K562 (cell line): ENCODE measurements around the gene PRKG1. TPM values are rescaled to one million over a fixed set of nuclear protein-coding genes. Genes with fewer than 3 reads are reported as not detected.

Source experiments
- CREBBP ChIP-seq: IDR thresholded peaks from one replicate; pipeline ENCODE4 v1.6.1; 2012; ENCODE audit warnings: low read depth, mild to moderate bottlenecking, control low read depth, inconsistent platforms, low read length
- KLF1 ChIP-seq: fragments of 450-650 bp; IDR thresholded peaks from 2 replicates; pipeline ENCODE4 v1.6.1; 2016; ENCODE audit warnings: missing genetic modification characterization, missing compliant biosample characterization
- MAFF ChIP-seq: IDR thresholded peaks from 2 replicates; pipeline ENCODE4 v1.6.1; 2012; ENCODE audit warnings: low read length, improper control_type of control experiment
- SAFB2 ChIP-seq: fragments of 200-400 bp; formaldehyde crosslinking; IDR thresholded peaks from 2 replicates; pipeline ENCODE4 v1.6.1; 2018; ENCODE audit warnings: borderline replicate concordance, low read length, low read depth, moderate library complexity; ENCODE audit not compliant: severe bottlenecking
- SPI1 ChIP-seq: IDR thresholded peaks from 2 replicates; pipeline ENCODE4 v1.6.1; 2011; ENCODE audit warnings: low read depth, low read length, control low read depth, borderline replicate concordance
- ZNF3 ChIP-seq: fragments of 250-450 bp; sonication (Bioruptor Pico); IDR thresholded peaks from 2 replicates; pipeline ENCODE4 v1.5.0; 2021; ENCODE audit warnings: mild to moderate bottlenecking, moderate library complexity
- polyA plus RNA-seq, 8 experiments: library from polyadenylated mRNA; depleted of rRNA in 4 of 8; stranded (reverse) in 5 of 8; unstranded in 3 of 8; fragments of >200 nt; fragmentation: Nextera tagmentation in 2 of 8; fragmentation: Illumina TruSeq in 1 of 8; extraction: Ambion mirVana in 2 of 8; extraction: Trizol in 1 of 8; gene quantifications; 2 replicates each; pipeline versions ENCODE4 v1.2.1 to v1.2.3, GENCODE V29; 2011 to 2014; ENCODE audit warnings: inconsistent platforms in 1 of 8, missing spikeins in 1 of 8
- total RNA-seq, 7 experiments: library from RNA; depleted of rRNA in 6 of 7; stranded (reverse); fragments of >200 nt in 6 of 7; fragmentation: Illumina TruSeq in 2 of 7; extraction: Trizol in 2 of 7; gene quantifications; 2 replicates each; pipeline versions ENCODE4 v1.2.1 to v1.2.3, GENCODE V29; 2011 to 2021; ENCODE audit warnings: low replicate concordance in 1 of 7
- TF ChIP-seq, protein P1 (sequence below): fragments of 200-600 bp; sonication (generic); IDR thresholded peaks from one replicate; pipeline ENCODE4 v1.6.1; 2012; ENCODE audit warnings: mild to moderate bottlenecking, low read depth, low read length, inconsistent platforms
- TF ChIP-seq, protein P2 (sequence below), 3 experiments: IDR thresholded peaks in 2 of 3; conservative IDR thresholded peaks in 1 of 3; 2 replicates each; pipeline ENCODE4 v1.5.1; 2011 to 2012; ENCODE audit warnings: low read length in 3 of 3, mild to moderate bottlenecking in 3 of 3, control low read depth in 2 of 3, improper control_type of control experiment in 1 of 3, inconsistent platforms in 1 of 3, low read depth in 1 of 3, mixed read lengths in 1 of 3, moderate library complexity in 1 of 3; ENCODE audit not compliant: insufficient read depth in 2 of 3

Gene PRKG1
- total and polyA plus RNA-seq, 9 of the 15 experiments (the other 6 are each of a cell fraction or from before 2014, with no cell fraction given) = 0.22 TPM; not detected in 8

DNA sequence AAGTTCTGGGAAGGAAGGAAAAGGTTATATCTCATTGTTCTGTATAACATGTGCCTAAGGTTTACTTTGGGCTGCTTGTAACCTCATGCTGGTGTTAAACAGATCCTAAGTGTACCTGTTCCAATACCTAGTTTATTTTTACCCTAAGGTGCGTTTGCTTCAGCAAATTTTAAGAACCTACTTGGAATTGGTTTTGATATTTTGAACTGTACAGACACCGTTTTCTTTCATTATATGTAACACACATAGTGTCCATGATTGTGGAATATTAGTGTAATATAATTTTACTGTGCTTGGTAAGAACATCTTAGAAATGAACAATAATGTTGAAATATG, 954.2 kb downstream of the PRKG1 start (continued):
- TF ChIP-seq, protein P1, sequence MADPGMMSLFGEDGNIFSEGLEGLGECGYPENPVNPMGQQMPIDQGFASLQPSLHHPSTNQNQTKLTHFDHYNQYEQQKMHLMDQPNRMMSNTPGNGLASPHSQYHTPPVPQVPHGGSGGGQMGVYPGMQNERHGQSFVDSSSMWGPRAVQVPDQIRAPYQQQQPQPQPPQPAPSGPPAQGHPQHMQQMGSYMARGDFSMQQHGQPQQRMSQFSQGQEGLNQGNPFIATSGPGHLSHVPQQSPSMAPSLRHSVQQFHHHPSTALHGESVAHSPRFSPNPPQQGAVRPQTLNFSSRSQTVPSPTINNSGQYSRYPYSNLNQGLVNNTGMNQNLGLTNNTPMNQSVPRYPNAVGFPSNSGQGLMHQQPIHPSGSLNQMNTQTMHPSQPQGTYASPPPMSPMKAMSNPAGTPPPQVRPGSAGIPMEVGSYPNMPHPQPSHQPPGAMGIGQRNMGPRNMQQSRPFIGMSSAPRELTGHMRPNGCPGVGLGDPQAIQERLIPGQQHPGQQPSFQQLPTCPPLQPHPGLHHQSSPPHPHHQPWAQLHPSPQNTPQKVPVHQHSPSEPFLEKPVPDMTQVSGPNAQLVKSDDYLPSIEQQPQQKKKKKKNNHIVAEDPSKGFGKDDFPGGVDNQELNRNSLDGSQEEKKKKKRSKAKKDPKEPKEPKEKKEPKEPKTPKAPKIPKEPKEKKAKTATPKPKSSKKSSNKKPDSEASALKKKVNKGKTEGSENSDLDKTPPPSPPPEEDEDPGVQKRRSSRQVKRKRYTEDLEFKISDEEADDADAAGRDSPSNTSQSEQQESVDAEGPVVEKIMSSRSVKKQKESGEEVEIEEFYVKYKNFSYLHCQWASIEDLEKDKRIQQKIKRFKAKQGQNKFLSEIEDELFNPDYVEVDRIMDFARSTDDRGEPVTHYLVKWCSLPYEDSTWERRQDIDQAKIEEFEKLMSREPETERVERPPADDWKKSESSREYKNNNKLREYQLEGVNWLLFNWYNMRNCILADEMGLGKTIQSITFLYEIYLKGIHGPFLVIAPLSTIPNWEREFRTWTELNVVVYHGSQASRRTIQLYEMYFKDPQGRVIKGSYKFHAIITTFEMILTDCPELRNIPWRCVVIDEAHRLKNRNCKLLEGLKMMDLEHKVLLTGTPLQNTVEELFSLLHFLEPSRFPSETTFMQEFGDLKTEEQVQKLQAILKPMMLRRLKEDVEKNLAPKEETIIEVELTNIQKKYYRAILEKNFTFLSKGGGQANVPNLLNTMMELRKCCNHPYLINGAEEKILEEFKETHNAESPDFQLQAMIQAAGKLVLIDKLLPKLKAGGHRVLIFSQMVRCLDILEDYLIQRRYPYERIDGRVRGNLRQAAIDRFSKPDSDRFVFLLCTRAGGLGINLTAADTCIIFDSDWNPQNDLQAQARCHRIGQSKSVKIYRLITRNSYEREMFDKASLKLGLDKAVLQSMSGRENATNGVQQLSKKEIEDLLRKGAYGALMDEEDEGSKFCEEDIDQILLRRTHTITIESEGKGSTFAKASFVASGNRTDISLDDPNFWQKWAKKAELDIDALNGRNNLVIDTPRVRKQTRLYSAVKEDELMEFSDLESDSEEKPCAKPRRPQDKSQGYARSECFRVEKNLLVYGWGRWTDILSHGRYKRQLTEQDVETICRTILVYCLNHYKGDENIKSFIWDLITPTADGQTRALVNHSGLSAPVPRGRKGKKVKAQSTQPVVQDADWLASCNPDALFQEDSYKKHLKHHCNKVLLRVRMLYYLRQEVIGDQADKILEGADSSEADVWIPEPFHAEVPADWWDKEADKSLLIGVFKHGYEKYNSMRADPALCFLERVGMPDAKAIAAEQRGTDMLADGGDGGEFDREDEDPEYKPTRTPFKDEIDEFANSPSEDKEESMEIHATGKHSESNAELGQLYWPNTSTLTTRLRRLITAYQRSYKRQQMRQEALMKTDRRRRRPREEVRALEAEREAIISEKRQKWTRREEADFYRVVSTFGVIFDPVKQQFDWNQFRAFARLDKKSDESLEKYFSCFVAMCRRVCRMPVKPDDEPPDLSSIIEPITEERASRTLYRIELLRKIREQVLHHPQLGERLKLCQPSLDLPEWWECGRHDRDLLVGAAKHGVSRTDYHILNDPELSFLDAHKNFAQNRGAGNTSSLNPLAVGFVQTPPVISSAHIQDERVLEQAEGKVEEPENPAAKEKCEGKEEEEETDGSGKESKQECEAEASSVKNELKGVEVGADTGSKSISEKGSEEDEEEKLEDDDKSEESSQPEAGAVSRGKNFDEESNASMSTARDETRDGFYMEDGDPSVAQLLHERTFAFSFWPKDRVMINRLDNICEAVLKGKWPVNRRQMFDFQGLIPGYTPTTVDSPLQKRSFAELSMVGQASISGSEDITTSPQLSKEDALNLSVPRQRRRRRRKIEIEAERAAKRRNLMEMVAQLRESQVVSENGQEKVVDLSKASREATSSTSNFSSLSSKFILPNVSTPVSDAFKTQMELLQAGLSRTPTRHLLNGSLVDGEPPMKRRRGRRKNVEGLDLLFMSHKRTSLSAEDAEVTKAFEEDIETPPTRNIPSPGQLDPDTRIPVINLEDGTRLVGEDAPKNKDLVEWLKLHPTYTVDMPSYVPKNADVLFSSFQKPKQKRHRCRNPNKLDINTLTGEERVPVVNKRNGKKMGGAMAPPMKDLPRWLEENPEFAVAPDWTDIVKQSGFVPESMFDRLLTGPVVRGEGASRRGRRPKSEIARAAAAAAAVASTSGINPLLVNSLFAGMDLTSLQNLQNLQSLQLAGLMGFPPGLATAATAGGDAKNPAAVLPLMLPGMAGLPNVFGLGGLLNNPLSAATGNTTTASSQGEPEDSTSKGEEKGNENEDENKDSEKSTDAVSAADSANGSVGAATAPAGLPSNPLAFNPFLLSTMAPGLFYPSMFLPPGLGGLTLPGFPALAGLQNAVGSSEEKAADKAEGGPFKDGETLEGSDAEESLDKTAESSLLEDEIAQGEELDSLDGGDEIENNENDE = no peak
- no peak for TF ChIP-seq MAFF
- TF ChIP-seq SAFB2 = no peak
- TF ChIP-seq SPI1 = no peak
- TF ChIP-seq, protein P2, sequence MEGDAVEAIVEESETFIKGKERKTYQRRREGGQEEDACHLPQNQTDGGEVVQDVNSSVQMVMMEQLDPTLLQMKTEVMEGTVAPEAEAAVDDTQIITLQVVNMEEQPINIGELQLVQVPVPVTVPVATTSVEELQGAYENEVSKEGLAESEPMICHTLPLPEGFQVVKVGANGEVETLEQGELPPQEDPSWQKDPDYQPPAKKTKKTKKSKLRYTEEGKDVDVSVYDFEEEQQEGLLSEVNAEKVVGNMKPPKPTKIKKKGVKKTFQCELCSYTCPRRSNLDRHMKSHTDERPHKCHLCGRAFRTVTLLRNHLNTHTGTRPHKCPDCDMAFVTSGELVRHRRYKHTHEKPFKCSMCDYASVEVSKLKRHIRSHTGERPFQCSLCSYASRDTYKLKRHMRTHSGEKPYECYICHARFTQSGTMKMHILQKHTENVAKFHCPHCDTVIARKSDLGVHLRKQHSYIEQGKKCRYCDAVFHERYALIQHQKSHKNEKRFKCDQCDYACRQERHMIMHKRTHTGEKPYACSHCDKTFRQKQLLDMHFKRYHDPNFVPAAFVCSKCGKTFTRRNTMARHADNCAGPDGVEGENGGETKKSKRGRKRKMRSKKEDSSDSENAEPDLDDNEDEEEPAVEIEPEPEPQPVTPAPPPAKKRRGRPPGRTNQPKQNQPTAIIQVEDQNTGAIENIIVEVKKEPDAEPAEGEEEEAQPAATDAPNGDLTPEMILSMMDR (IDR thresholded peaks at IDR 0.05 in 2 of 3, conservative IDR thresholded peaks at IDR 0.05 in 1 of 3; ENCODE audit: insufficient read depth in 2 of 3, low read depth in 1 of 3, low read length in 3 of 3) = no peak
- no peak for TF ChIP-seq ZNF3 (CRISPR knock-in tag)
- TF ChIP-seq KLF1 (tag) = no peak
- TF ChIP-seq CREBBP = no peak
